SJSA1 (cell line): ENCODE data around the gene GPBP1L1. TPM values are rescaled to one million over a fixed set of nuclear protein-coding genes. Genes with fewer than 3 reads are reported as not detected.
"Not testable (repeated sequence)": the region's sequence is repeated elsewhere in the genome, so short reads cannot be mapped to it uniquely, and the experiment has no call there.

Source experiments
- DNase-seq, 2 experiments: peaks; one replicate each; pipeline ENCODE4 v3.0.0-alpha.2; 2015 to 2020; ENCODE audit warnings: low spot score in 2 of 2, low read depth in 1 of 2
- H3K27ac ChIP-seq: fragments of 250-450 bp; sonication (Bioruptor Pico); 2 replicates; pipeline ENCODE4 v1.5.1; 2020; ENCODE audit warnings: mild to moderate bottlenecking, moderate library complexity
- H3K27me3 ChIP-seq: fragments of 250-450 bp; sonication (Bioruptor Pico); replicated peaks from 2 replicates; pipeline ENCODE4 v1.5.1; 2020; ENCODE audit warnings: mild to moderate bottlenecking, moderate library complexity
- H3K36me3 ChIP-seq: fragments of 250-450 bp; sonication (Bioruptor Pico); 2 replicates; pipeline ENCODE4 v1.5.1; 2020; ENCODE audit warnings: mild to moderate bottlenecking
- H3K4me1 ChIP-seq: fragments of 250-450 bp; sonication (Bioruptor Pico); replicated peaks from 2 replicates; pipeline ENCODE4 v1.6.1; 2021; ENCODE audit warnings: mild to moderate bottlenecking
- H3K4me3 ChIP-seq: fragments of 250-450 bp; sonication (Bioruptor Pico); 2 replicates; pipeline ENCODE4 v1.5.1; 2020; ENCODE audit warnings: mild to moderate bottlenecking
- H3K9me3 ChIP-seq: fragments of 250-450 bp; sonication (Bioruptor Pico); replicated peaks from 2 replicates; pipeline ENCODE4 v1.5.1; 2020; ENCODE audit warnings: mild to moderate bottlenecking
- total RNA-seq: library from RNA; depleted of rRNA; stranded (reverse); fragments of >200 nt; shearing (Covaris generic); gene quantifications from 2 replicates; pipeline ENCODE4 v1.2.3, GENCODE V29; 2014

GPBP1L1 gene
- total RNA-seq, 1 experiment from 2014 or later = 95.1 TPM

- H3K36me3 ChIP-seq = peaks cover 55% of the 10 kb centered on the region
- not testable (repeated sequence) for H3K27ac ChIP-seq, H3K27me3 ChIP-seq, H3K9me3 ChIP-seq, DNase-seq, H3K4me1 ChIP-seq, H3K4me3 ChIP-seq
Measured at GRCh38 chr1:45693811-45694210, 7.5 kb upstream of the GPBP1L1 start.

GRCh38 chr1:45687754-45688740 lies 1.7 kb upstream of the GPBP1L1 start, which contains the start of gene TMEM69:
Gene TMEM69 (plus strand): TSS chr1:45688181. CDS start chr1:45691069, 2,888 bp downstream.
- H3K4me3 ChIP-seq = peak within 1 kb of the TSS; percentile 87
- peak within 1 kb of the TSS; percentile 95 for H3K27ac ChIP-seq
- DNase-seq = peak; percentile 80 to 95
- no peaks in the 10 kb centered on the region for H3K9me3 ChIP-seq
- peaks cover 7% of the 10 kb centered on the region for H3K4me1 ChIP-seq
- H3K36me3 ChIP-seq = peaks cover 17% of the 10 kb centered on the region
- no peaks in the 10 kb centered on the region for H3K27me3 ChIP-seq

DNA sequence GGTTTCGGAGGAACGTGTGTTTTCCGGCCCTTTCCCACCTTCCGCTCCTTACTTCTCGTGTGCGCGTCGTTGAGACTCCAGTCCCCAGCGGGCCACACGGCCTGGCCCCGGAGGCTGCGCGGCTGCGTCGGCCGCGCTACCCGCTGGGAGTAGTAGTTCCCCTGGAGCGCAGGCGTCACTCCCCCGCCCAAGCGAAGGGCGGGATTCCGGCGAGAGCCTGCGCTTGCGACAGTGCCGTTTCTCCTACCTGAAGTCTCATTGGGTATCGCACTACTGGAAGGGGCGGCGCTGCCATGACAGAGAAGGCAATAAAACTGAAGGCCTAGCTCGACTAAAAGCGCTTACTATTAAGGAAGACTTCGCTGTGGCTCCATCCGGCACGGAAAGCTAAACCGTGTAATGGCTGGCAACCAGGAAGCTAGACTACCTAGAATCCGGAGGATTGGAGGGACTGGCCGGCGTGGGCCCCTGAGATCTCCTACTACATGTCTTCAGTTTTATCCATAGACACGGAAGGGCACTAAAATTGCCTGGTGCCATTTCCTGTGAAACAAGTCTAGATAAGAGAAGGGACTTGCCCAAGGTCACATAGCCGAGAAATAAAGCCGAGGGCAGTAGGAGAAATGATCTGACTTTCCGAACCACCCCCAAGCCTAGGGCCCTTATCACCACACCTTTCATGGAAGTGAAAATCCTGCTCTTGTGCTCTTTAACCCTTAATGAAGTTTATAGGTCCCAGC lies 851 bp upstream of the GPBP1L1 start:
- Histone ChIP-seq H3K36me3 (peaks cover 8% of the 10 kb centered on the region), H3K9me3 (no peaks in the 10 kb centered on the region)

GRCh38 chr1:45686015-45686287 lies 382 bp downstream of the GPBP1L1 start:
- no peaks in the 10 kb centered on the region for H3K9me3 ChIP-seq
- peak overlapping the region; percentile 95 for H3K27ac ChIP-seq
- peaks cover 7% of the 10 kb centered on the region for H3K4me1 ChIP-seq
- peaks cover 6% of the 10 kb centered on the region for H3K36me3 ChIP-seq
- H3K4me3 ChIP-seq = peak overlapping the region; percentile 87
- no peaks in the 10 kb centered on the region for H3K27me3 ChIP-seq
- peak in 1 of 2 experiments; percentile 52 for DNase-seq

More for the DNA sequence above, 851 bp upstream of the GPBP1L1 start:
- peak; percentile 98 for DNase-seq
- peak overlapping the region; percentile 95 for H3K27ac ChIP-seq
- H3K4me3 ChIP-seq = peak overlapping the region; percentile 87
- no peaks in the 10 kb centered on the region for H3K27me3 ChIP-seq
- peaks cover 7% of the 10 kb centered on the region for H3K4me1 ChIP-seq

DNA sequence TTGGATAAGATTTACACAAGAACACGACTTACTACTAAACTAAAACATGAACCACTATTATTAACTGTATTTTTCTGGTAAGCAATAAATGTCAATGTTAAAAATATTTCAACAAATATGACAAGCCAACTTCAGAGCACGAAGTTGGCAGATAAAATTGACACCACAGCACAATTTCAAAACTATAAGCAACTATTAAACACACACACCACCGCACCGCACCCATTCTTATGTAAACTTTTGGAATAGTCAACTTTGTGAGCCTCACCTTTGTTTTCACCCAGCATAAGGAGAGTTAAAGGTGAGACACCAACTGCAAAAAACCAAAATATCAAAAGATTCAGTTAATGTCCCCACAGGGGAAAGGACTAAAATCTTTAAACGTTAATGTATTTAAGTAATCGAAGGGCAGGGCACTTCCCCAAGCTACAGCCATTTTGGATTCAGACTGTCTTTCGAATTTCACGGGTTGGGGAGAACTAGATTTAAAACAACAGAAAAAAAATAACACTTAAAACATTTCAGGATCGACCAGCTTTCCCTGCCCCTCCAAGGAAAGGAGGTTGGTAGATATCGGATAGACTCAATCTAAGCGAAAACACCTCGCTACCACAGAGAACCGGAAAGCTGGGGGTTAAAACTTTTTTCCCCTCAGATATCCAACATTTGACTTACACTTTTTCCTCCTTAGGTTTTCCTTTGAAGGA lies 872 bp downstream of the GPBP1L1 start:
- no peaks in the 10 kb centered on the region for H3K9me3 ChIP-seq
- H3K36me3 ChIP-seq = peaks cover 4% of the 10 kb centered on the region
- H3K27me3 ChIP-seq = no peaks in the 10 kb centered on the region
- H3K4me1 ChIP-seq = peaks cover 7% of the 10 kb centered on the region
- no peak for DNase-seq
- peak overlapping the region; percentile 87 for H3K4me3 ChIP-seq
- H3K27ac ChIP-seq = 0 out of 2 replicates have a peak overlapping the region, but pooled peaks have one; percentile 95

DNA sequence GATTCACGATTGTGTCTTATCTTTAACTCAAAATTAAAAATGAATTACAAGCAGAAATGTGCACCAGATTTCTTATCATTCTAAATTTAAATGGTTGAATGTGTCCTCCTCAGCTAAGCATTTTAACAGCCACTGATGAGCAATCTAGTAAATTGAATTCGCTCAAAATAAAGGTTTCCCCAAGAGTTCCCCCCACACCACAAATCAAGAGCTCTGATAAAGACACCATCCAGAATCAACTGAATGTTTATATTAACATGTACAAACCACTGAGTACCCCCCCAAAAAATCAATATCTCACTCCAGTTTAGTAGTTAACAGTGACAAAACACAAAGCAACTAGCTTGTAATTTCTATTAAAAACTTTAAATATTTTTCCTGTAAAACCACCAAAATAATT lies 1.9 kb downstream of the GPBP1L1 start:
- Histone ChIP-seq H3K4me1 (peaks cover 10% of the 10 kb centered on the region), H3K27me3 (no peaks in the 10 kb centered on the region), H3K27ac (no peak overlapping the region), H3K9me3 (no peaks in the 10 kb centered on the region), H3K4me3 (no peak overlapping the region), H3K36me3 (peaks cover 4% of the 10 kb centered on the region)
- DNase-seq = no peak

DNA sequence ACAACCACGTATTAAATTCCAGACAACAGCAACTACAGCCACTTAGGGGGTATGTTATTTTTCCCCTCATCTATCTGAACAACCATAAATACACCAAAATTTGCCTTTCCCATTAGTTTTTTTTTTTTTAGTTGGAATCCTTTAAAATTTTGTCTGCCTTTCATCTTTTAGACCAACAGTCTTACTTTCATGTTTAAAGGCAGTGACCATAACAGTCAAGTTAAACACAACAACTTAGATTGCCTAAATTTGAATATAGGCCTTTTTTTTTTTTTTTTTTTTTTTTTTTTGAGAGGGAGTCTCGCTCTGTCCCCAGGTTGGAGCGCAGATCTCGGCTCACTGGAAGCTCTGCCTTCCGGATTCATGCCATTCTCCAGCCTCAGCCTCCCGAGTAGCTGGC lies 3.4 kb downstream of the GPBP1L1 start:
- Histone ChIP-seq H3K36me3 (peaks cover 4% of the 10 kb centered on the region), H3K4me1 (peaks cover 10% of the 10 kb centered on the region)
- DNase-seq = no peak

DNA sequence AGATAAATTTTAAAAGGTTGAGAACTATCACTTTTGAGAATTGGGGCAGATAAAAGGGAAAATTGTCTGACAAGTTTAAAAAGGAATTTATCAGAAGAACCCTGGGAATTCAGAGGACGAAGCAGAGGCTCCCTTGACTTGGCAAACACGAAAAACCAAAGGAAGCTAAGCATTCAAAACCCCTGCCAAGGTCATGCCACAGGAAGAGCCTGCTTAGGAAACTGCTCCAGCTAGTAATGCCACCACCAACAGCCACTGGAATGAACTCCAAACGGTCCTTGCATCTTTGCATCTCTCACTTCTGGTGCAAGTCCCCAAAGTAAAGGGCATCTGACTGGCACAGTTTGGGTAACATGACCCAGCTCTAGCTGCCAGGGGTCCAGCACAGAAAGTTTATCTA lies 7.2 kb downstream of the GPBP1L1 start:
- H3K9me3 ChIP-seq = no peaks in the 10 kb centered on the region; the same call in 1 of the 2 replicates
- peaks cover 3% of the 10 kb centered on the region; the same call in 1 of the 2 replicates for H3K4me1 ChIP-seq
- DNase-seq = no peak
- no peaks in the 10 kb centered on the region for H3K27me3 ChIP-seq
- H3K4me3 ChIP-seq = no peak overlapping the region
- peaks cover 8% of the 10 kb centered on the region for H3K36me3 ChIP-seq
- no peak overlapping the region for H3K27ac ChIP-seq

More for the DNA sequence above, 3.4 kb downstream of the GPBP1L1 start:
- Histone ChIP-seq H3K4me3 (no peak overlapping the region), H3K27ac (no peak overlapping the region), H3K27me3 (no peaks in the 10 kb centered on the region), H3K9me3 (no peaks in the 10 kb centered on the region)

DNA sequence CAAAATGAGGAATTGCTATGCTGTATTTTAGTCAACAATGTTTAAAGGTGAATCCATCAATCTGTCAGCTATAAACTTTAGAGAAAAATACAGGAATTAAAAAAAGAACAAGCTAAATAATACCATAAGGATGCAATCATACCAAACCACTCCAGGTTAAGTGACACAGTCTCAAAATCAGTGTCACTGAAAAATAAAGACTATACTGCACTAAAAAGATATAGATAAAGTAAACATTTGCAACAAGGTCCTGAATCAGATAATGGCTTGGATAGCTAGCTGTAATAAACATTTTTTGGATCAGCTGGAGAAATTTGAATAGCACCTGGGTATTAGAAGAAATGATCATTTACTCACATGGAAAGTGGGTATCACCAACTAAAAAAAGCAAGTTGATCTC lies 7.8 kb downstream of the GPBP1L1 start:
- no peaks in the 10 kb centered on the region; the same call in 1 of the 2 replicates for H3K9me3 ChIP-seq
- no peak overlapping the region for H3K4me3 ChIP-seq
- no peak overlapping the region for H3K27ac ChIP-seq
- H3K36me3 ChIP-seq = peaks cover 14% of the 10 kb centered on the region
- no peak for DNase-seq
- H3K27me3 ChIP-seq = no peaks in the 10 kb centered on the region
- H3K4me1 ChIP-seq = peaks cover 3% of the 10 kb centered on the region; the same call in 1 of the 2 replicates

DNA sequence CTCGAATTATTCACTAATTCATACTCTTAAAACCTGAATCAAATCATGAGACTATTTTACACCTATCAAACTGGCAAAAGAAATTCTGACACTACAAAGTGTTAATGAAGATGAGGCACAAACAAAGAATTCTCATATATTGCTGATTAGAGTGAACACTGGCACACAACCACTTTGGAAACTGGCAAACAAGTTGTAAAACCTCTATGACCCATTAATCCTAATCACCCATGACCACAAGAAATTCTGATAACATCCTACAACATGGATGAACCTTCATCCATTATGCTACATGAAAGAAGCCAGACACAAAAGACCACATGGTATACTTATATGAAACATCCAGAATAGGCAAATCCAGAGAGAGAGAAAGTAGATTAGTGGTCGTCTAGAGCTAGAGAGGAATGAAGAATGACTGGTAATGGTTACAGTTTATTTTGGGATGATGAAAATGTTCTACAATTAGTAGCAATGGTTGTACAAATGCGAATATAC lies 8.5 kb downstream of the GPBP1L1 start:
- Histone ChIP-seq H3K36me3 (peaks cover 21% of the 10 kb centered on the region), H3K9me3 (no peaks in the 10 kb centered on the region; the same call in 1 of the 2 replicates), H3K27ac (no peak overlapping the region), H3K4me1 (peaks cover 3% of the 10 kb centered on the region; the same call in 1 of the 2 replicates), H3K4me3 (no peak overlapping the region), H3K27me3 (no peaks in the 10 kb centered on the region)
- no peak for DNase-seq

DNA sequence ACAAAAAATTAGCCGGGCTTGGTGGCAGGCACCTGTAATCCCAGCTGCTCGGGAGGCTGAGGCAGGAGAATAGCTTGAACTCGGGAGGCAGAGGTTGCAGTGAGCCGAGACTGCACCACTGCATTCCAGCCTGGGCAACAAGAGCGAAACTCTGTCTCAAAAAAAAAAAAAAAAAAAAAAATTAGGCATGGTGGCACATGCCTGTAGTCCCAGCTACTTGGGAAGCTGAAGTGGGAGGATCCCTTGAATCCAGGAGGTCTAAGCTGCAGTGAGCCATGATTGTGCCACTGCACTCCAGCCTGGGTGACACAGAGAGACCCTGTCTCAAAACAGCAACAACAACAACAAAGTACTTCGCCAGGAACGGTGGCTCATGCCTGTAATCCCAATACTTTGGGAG lies 9.8 kb downstream of the GPBP1L1 start:
- not testable (repeated sequence) for H3K27ac ChIP-seq, DNase-seq, H3K4me3 ChIP-seq, H3K27me3 ChIP-seq, H3K4me1 ChIP-seq, H3K9me3 ChIP-seq
- peaks cover 22% of the 10 kb centered on the region for H3K36me3 ChIP-seq

- DNase-seq = no peak
Measured at GRCh38 chr1:45674478-45674877, 11.9 kb downstream of the GPBP1L1 start.

GRCh38 chr1:45673956-45674355 lies 12.4 kb downstream of the GPBP1L1 start:
- Histone ChIP-seq H3K4me1 (peaks cover 14% of the 10 kb centered on the region), H3K4me3 (no peak overlapping the region), H3K27ac (no peak overlapping the region), H3K9me3 (no peaks in the 10 kb centered on the region; the same call in 1 of the 2 replicates), H3K27me3 (no peaks in the 10 kb centered on the region), H3K36me3 (peaks cover 22% of the 10 kb centered on the region)
- no peak for DNase-seq

More at GRCh38 chr1:45674478-45674877, 11.9 kb downstream of the GPBP1L1 start:
- H3K36me3 ChIP-seq = peaks cover 22% of the 10 kb centered on the region
- no peaks in the 10 kb centered on the region; the same call in 1 of the 2 replicates for H3K9me3 ChIP-seq
- H3K27ac ChIP-seq = no peak overlapping the region
- no peaks in the 10 kb centered on the region for H3K27me3 ChIP-seq
- H3K4me3 ChIP-seq = no peak overlapping the region
- H3K4me1 ChIP-seq = peaks cover 8% of the 10 kb centered on the region
